H9 (cell line): ENCODE data around the gene EDIL3. TPM values are rescaled to one million over a fixed set of nuclear protein-coding genes. Genes with fewer than 3 reads are reported as not detected.

Experiments
- DNase-seq: peaks from one replicate; pipeline ENCODE4 v3.0.0-alpha.2; 2017
- H2AFZ ChIP-seq: one replicate; pipeline ENCODE4 v1.6.1; 2013; ENCODE audit warnings: mild to moderate bottlenecking, low read length, control low read depth, moderate library complexity
- H2AK5ac ChIP-seq: 2 replicates; pipeline ENCODE4 v1.6.1; 2013; ENCODE audit warnings: low read length, control low read depth, mixed read lengths; ENCODE audit not compliant: insufficient read length
- H2BK120ac ChIP-seq: one replicate; pipeline ENCODE4 v1.6.1; 2013; ENCODE audit warnings: low read depth, mild to moderate bottlenecking, low read length, control low read depth, inconsistent platforms; ENCODE audit not compliant: poor library complexity, severe bottlenecking
- H2BK12ac ChIP-seq: 2 replicates; pipeline ENCODE4 v1.6.1; 2013; ENCODE audit warnings: low read length, control low read depth, mixed read lengths, low read depth; ENCODE audit not compliant: insufficient read length
- H2BK15ac ChIP-seq: 2 replicates; pipeline ENCODE4 v1.6.1; 2013; ENCODE audit warnings: low read depth, low read length, control low read depth
- H2BK20ac ChIP-seq: one replicate; pipeline ENCODE4 v1.6.1; 2013; ENCODE audit warnings: low read depth, mild to moderate bottlenecking, low read length, control low read depth, inconsistent platforms; ENCODE audit not compliant: poor library complexity, severe bottlenecking
- H2BK5ac ChIP-seq: 2 replicates; pipeline ENCODE4 v1.6.1; 2013; ENCODE audit warnings: low read length, control low read depth, mixed read lengths; ENCODE audit not compliant: insufficient read length
- H3K14ac ChIP-seq: 2 replicates; pipeline ENCODE4 v1.6.1; 2013; ENCODE audit warnings: low read length, control low read depth; ENCODE audit not compliant: insufficient read depth
- H3K18ac ChIP-seq: 2 replicates; pipeline ENCODE4 v1.6.1; 2013; ENCODE audit warnings: low read depth, mild to moderate bottlenecking, mixed read lengths, low read length, control low read depth; ENCODE audit not compliant: insufficient read length
- H3K23ac ChIP-seq: 2 replicates; pipeline ENCODE4 v1.6.1; 2013; ENCODE audit warnings: low read length, control low read depth, mixed read lengths, low read depth; ENCODE audit not compliant: insufficient read length
- H3K23me2 ChIP-seq: 2 replicates; pipeline ENCODE4 v1.6.1; 2013; ENCODE audit warnings: low read depth, mild to moderate bottlenecking, mixed read lengths, low read length, control low read depth; ENCODE audit not compliant: insufficient read length, poor library complexity, severe bottlenecking
- H3K27ac ChIP-seq: 2 replicates; pipeline ENCODE4 v1.5.1; 2013; ENCODE audit warnings: low read length, control low read depth, mixed read lengths, low read depth; ENCODE audit not compliant: insufficient read length
- H3K27me3 ChIP-seq: 2 replicates; pipeline ENCODE4 v1.6.1; 2013; ENCODE audit warnings: low read length, control low read depth, inconsistent platforms; ENCODE audit not compliant: insufficient read depth
- H3K4ac ChIP-seq: 2 replicates; pipeline ENCODE4 v1.6.1; 2013; ENCODE audit warnings: low read depth, mild to moderate bottlenecking, control low read depth, inconsistent platforms, low read length, moderate library complexity
- H3K4me1 ChIP-seq: 2 replicates; pipeline ENCODE4 v1.6.1; 2013; ENCODE audit warnings: low read length, control low read depth, inconsistent platforms; ENCODE audit not compliant: insufficient read depth
- H3K4me2 ChIP-seq: 2 replicates; pipeline ENCODE4 v1.6.1; 2013; ENCODE audit warnings: low read length, control low read depth, mixed read lengths; ENCODE audit not compliant: insufficient read length, insufficient read depth
- H3K56ac ChIP-seq: 2 replicates; pipeline ENCODE4 v1.6.1; 2013; ENCODE audit warnings: low read depth, mild to moderate bottlenecking, mixed read lengths, low read length, control low read depth; ENCODE audit not compliant: insufficient read length
- H3K79me1 ChIP-seq: 2 replicates; pipeline ENCODE4 v1.6.1; 2013; ENCODE audit warnings: low read depth, mild to moderate bottlenecking, moderate library complexity, low read length, control low read depth, inconsistent platforms; ENCODE audit not compliant: insufficient read depth, poor library complexity, severe bottlenecking
- H3K79me2 ChIP-seq: 2 replicates; pipeline ENCODE4 v1.6.1; 2013; ENCODE audit warnings: low read length, control low read depth, inconsistent platforms; ENCODE audit not compliant: insufficient read depth
- H3K9ac ChIP-seq: 2 replicates; pipeline ENCODE4 v1.6.1; 2013; ENCODE audit warnings: low read length, control low read depth, mixed read lengths; ENCODE audit not compliant: insufficient read length; ENCODE audit errors: extremely low read depth
- H3K9me3 ChIP-seq: one replicate; pipeline ENCODE4 v1.6.1; 2013; ENCODE audit warnings: low read depth, low read length, inconsistent platforms; ENCODE audit not compliant: control insufficient read depth
- H3T11ph ChIP-seq: one replicate; pipeline ENCODE4 v1.6.1; 2013; ENCODE audit warnings: mild to moderate bottlenecking, low read length, control low read depth, inconsistent platforms
- H4K20me1 ChIP-seq: one replicate; pipeline ENCODE4 v1.6.1; 2013; ENCODE audit not compliant: control insufficient read depth, insufficient read length, insufficient read depth
- H4K5ac ChIP-seq: 2 replicates; pipeline ENCODE4 v1.6.1; 2013; ENCODE audit warnings: low read depth, mild to moderate bottlenecking, mixed read lengths, low read length, control low read depth; ENCODE audit not compliant: insufficient read length
- H4K8ac ChIP-seq: replicated peaks from 2 replicates; pipeline ENCODE4 v1.6.1; 2013; ENCODE audit warnings: low read length, control low read depth, mixed read lengths, low read depth; ENCODE audit not compliant: insufficient read length
- H4K91ac ChIP-seq: 2 replicates; pipeline ENCODE4 v1.6.1; 2013; ENCODE audit warnings: low read depth, mild to moderate bottlenecking, moderate library complexity, mixed read lengths, low read length, control low read depth; ENCODE audit not compliant: insufficient read length
- H3K27ac Mint-ChIP-seq, 3 experiments: 2 replicates in 2 of 3; 3 replicates in 1 of 3; pipeline ENCODE4 v1.8.0; 2020 to 2021; ENCODE audit warnings: mixed read lengths in 3 of 3, mild to moderate bottlenecking in 1 of 3, moderate library complexity in 1 of 3
- H3K27me3 Mint-ChIP-seq: 2 replicates; pipeline ENCODE4 v1.8.0; 2021; ENCODE audit warnings: low read depth, mild to moderate bottlenecking, moderate library complexity, mixed read lengths
- H3K36me3 Mint-ChIP-seq, 3 experiments: 2 replicates in 2 of 3; 3 replicates in 1 of 3; pipeline ENCODE4 v1.8.0; 2020 to 2021; ENCODE audit warnings: low read depth in 3 of 3, mixed read lengths in 3 of 3; ENCODE audit not compliant: insufficient read depth in 1 of 3
- H3K4me1 Mint-ChIP-seq, 2 experiments: 2 replicates each; pipeline ENCODE4 v1.8.0; 2020; ENCODE audit warnings: mixed read lengths in 2 of 2
- H3K4me3 Mint-ChIP-seq, 2 experiments: 2 replicates in 1 of 2; 3 replicates in 1 of 2; pipeline ENCODE4 v1.8.0; 2020 to 2021; ENCODE audit warnings: mild to moderate bottlenecking in 2 of 2, mixed read lengths in 2 of 2, moderate library complexity in 1 of 2
- H3K9me3 Mint-ChIP-seq, 2 experiments: 2 replicates in 1 of 2; 3 replicates in 1 of 2; pipeline ENCODE4 v1.8.0; 2020; ENCODE audit warnings: mild to moderate bottlenecking in 2 of 2, mixed read lengths in 2 of 2, moderate library complexity in 1 of 2
- CTCF ChIP-seq: fragments of 200-600 bp; sonication (generic); conservative IDR thresholded peaks from 3 replicates; pipeline ENCODE4 v1.8.0; 2021; ENCODE audit warnings: antibody characterized with exemption, mild to moderate bottlenecking
- WGBS: extraction: QIAGEN DNeasy Blood & Tissue Kit; methylation state at CpG from one replicate; pipeline ENCODE4 v1.1.7; 2013; ENCODE audit warnings: missing lambda C conversion rate, low lambda C conversion rate, mixed read lengths; ENCODE audit not compliant: insufficient read length; ENCODE audit errors: extremely low coverage; 5-methylcytosine and 5-hydroxymethylcytosine counted together
- total RNA-seq: library from RNA; stranded (reverse); gene quantifications from 2 replicates; pipeline ENCODE4 v1.2.1, GENCODE V29; 2021

EDIL3 gene
- total RNA-seq, 1 experiment from 2014 or later, result 61.9 TPM

DNA sequence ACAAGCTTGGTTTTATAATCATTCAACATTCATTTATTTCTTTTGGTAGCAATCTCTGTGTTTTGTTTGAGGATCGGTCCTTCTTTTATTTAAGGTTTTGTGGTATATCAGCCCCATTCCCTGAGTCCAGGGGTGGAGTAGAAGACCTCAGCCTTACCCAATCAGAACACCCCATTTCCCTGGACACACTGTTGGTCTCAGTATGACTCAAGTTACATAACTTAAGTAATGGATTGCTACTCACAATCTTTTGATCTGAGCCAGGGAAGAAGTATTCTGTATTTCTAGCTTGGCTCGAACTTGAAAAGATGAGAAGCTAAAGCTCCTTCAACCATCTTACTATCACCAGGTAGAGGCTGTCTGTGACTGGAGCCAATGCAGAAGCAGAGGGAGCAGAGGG, 488.8 kb downstream of the EDIL3 start:
- H4K5ac ChIP-seq, result no peak overlapping the region
- no peaks in the 10 kb centered on the region for H3K9me3 ChIP-seq
- H2BK15ac ChIP-seq, result no peak overlapping the region
- no peak overlapping the region for H3K56ac ChIP-seq
- no peak overlapping the region for H2BK20ac ChIP-seq
- H3K14ac ChIP-seq, result no peak overlapping the region
- DNase-seq, result no peak
- no peak overlapping the region for H3K27ac Mint-ChIP-seq
- no peaks in the 10 kb centered on the region for H4K20me1 ChIP-seq
- H3K27me3 ChIP-seq, result no peaks in the 10 kb centered on the region
- H3K23ac ChIP-seq, result no peak overlapping the region
- no peak overlapping the region for H3K4ac ChIP-seq
- no peak for TF ChIP-seq CTCF
- H3K9me3 Mint-ChIP-seq, result no peaks in the 10 kb centered on the region
- peaks cover 2% of the 10 kb centered on the region for H3K23me2 ChIP-seq
- H3K9ac ChIP-seq, result no peak overlapping the region
- no peaks in the 10 kb centered on the region for H3K79me2 ChIP-seq
- H4K8ac ChIP-seq, result no peak overlapping the region
- no peak overlapping the region for H3K4me3 Mint-ChIP-seq
- no peak overlapping the region for H2BK12ac ChIP-seq
- no peak overlapping the region for H2BK5ac ChIP-seq
- no peaks in the 10 kb centered on the region; the same call in 1 of the 2 replicates for H3K27me3 Mint-ChIP-seq
- H3K4me1 Mint-ChIP-seq, result peaks cover 0 to 2% of the 10 kb centered on the region in 2 experiments; a peak in 1 of 4 replicates
- no CpG with 5 or more reads among the region's 2 CpGs for WGBS
- no peak overlapping the region for H3K4me2 ChIP-seq
- no peaks in the 10 kb centered on the region for H3K4me1 ChIP-seq
- H3T11ph ChIP-seq, result no peak overlapping the region
- H2AFZ ChIP-seq, result no peak overlapping the region
- no peak overlapping the region for H3K27ac ChIP-seq
- H3K79me1 ChIP-seq, result no peaks in the 10 kb centered on the region
- H2AK5ac ChIP-seq, result no peak overlapping the region
- H3K36me3 Mint-ChIP-seq, result no peaks in the 10 kb centered on the region
- H4K91ac ChIP-seq, result no peak overlapping the region
- no peak overlapping the region for H3K18ac ChIP-seq
- H2BK120ac ChIP-seq, result no peak overlapping the region
